M059J (cell line): Measurements from ENCODE around the gene AQP4. TPM values are rescaled to one million over a fixed set of nuclear protein-coding genes. Genes with fewer than 3 reads are reported as not detected.

Experiments used
- DNase-seq: peaks from one replicate; pipeline ENCODE4 v3.0.0-alpha.2; 2012; ENCODE audit warnings: low read depth
- total RNA-seq: library from RNA; depleted of rRNA; stranded (reverse); fragments of >200 nt; shearing (Covaris generic); gene quantifications from 2 replicates; pipeline ENCODE4 v1.2.3, GENCODE V29; 2014; rRNA removed

AQP4 gene
- total RNA-seq, result not detected in 2 replicates

DNA sequence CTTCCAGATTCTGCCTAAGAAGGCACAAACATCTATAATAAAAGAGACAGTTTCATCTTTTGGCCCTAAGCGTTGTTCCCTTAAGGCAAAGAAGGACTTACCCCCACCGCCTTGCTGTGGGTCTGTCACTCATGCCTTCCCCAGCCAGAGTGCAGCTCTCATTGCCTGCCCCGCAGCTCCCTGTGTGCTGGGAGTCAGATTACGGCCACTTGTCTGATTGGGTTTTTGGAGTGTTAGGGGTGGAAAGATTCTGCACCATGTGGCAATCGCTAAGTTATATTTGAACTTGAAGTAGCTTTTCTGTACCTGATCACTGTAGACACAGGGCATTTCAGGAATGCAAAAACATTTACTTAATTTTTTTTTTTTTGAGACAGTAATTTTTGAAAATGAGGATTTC lies at the start of gene AQP4:
Gene AQP4, minus strand, starts transcription at position 151 of the 400 bp plus-strand sequence. Its CDS starts 18 bp downstream, at position 133.
- DNase-seq, result no peak

GRCh38 chr18:26911840-26912239 lies 46.3 kb upstream of the AQP4 start:
- no peak for DNase-seq

DNA sequence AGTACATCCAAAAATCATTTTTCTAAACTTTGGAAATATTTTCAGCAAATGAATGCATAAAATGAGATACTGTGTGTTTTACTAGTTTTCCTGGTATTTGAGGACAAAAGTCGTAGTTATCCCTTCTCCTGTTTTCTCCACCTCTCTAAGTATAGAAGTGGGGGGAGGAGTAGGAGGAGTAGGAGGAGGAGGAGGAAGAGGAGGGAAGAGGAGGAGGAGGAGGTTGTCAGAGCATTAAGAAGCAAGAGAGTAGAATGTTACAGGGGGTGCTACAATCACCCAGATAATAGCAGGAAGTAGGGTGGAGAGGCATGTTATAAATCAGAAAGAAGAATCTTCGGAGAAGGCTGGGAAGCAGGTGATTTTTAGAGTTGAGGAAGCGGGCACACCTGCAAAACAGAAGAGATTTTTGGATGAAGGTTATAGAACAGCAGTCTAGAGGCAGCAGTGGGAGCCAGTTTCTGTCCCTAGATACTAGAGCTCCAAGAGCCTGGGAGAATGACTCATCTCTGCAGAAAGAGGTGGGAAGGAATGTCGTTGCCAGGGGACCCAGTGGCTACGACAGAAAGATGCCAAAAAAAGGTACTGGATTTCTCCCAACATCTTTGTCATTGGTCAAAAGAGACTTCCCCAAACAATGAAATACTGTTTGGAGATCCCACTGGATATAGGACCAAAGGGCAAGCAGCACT lies 44.2 kb upstream of the AQP4 start:
- peak; percentile 20 for DNase-seq

DNA sequence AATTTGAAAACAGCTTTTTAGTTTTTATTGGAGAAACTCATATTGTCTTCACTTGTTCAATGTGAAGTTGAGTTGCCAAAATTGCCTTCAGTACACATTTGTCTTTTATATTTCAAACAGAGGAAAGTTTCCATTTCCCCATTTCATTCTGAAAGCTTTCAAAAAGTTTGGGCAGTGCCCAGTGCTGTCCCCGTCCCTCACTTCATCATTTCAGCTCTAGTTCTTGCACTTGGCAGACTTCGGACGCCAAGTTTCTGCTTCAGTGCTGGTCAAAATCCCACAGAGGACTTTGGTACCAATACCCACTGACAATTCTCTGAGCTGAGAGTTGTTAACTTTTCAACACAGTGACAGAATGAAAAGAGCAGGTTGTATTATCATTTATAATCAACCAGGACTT lies 43.4 kb upstream of the AQP4 start:
- no peak for DNase-seq

DNA sequence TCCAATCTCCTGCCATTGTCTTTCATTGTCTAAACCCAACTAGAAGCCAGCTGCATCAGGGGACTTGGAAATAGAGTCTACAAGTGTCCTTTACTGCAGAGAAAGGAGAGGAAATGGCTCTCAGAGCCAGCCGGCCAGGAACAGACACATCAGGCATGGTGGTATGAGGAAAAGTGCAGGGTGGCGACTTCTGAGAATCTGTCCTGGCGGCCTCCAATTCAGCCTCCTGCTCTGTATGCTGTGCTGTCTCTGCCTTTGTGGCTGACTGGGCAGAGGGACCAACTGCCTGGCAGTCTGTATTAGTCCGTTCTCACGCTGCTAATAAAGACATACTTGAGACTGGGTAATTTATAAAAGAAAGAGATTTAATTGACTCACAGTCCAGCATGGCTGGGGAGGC lies 36.8 kb upstream of the AQP4 start:
- DNase-seq, result no peak

DNA sequence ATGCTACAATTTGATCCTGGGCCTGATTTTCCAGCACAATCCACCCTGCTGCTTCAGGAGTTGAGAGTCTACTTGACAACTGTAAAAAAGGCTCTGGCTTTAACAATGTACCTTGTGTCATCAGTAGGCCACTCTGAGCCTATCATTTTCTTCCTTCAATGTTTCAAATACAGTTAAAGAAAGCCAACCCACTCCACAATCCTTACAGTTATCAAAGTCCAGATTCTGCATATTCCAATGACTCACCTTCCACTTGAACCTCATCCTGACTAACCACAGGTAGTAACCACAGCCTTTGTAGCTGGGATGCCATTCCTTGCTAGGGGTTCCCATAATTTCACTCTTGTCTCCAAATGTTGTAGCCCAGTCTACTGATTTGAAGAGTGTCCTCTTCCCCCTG lies 35.5 kb upstream of the AQP4 start:
- DNase-seq, result no peak

- DNase-seq, result no peak
Measured at GRCh38 chr18:26894426-26894825, 28.9 kb upstream of the AQP4 start.

GRCh38 chr18:26893996-26894395 lies 28.5 kb upstream of the AQP4 start:
- DNase-seq, result no peak

- DNase-seq, result no peak
Measured at GRCh38 chr18:26888259-26888658, 22.8 kb upstream of the AQP4 start.

DNA sequence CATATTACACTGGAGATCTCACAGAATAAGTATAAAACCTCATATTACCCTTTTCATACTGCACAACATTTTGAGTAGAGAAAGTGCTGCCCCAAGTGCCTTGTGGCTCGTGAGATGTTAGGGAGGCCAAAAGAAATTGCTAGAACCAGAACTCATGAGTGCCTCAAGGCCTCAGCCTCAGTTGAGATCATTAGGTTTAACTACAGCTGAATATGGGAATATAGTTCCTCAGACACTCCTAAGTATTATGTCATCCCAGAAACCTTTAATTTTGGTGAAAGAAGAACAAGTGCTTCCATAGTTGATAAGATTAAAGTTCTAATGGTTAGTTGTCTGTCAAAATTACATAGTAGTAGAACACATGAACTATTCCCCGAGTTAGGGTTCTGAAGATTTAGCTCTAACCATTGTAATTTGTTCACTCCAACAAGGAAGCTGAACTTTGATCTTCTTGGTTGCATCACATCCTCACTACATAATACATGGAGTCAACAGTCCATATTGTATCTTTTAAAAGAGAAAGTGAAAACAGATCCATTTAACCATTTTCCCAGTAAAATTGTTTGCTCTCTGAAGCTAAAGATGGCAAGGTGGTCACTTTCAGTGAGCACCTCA lies 9.6 kb upstream of the AQP4 start:
- no peak for DNase-seq

- no peak for DNase-seq
Measured at GRCh38 chr18:26874283-26874682, 8.8 kb upstream of the AQP4 start.

DNA sequence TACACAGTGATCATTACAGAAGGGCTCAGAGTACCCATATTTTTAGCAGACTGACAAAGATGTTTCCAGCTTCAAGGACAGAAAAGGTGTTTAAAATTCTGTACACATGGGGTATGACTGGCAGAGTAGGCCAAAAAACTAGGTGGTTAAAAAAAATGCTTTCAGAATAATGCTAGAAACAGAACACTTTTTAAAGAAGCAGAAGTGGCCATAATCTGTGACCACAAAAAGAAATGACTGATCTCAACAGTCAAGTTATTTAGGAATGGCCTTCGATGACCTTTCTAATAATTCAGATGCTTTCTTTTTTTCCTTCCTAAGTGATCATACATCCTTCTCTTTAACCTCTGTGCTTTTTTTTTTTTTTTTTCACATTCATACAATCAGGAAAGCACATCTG lies 4.1 kb upstream of the AQP4 start:
- no peak for DNase-seq

DNA sequence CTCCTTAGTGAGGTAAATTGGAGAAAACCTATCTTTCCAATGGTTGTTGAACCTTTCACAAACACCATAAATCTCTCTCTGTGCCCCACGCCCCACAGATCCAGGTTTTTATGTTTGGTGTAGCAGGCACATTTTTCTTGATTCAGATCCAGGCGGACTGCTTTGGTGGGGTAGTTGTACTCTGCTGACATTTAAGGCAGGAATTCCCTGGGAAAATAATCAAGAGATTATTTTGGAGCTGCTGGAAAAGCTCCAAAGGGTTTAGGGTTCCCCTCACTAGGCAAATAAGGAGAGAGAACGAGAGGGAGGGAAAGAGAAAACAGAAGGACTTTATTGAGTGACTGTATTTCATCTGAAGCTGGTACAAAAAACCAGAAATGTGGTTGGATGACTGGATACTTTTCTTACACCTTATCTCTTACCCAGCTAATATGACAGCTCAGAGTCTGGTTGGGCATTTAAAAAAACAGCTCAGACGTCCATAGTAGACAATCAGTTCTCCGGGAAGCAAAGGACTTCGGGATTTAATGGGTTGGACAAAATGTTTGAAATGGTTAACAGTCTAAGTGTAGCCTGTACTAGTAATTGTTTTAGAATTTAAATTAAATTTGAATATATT lies 3.6 kb upstream of the AQP4 start:
- no peak for DNase-seq

GRCh38 chr18:26867471-26867870 lies 2.0 kb upstream of the AQP4 start:
- DNase-seq, result no peak

- no peak for DNase-seq
Measured at GRCh38 chr18:26864658-26865057, 849 bp downstream of the AQP4 start.

DNA sequence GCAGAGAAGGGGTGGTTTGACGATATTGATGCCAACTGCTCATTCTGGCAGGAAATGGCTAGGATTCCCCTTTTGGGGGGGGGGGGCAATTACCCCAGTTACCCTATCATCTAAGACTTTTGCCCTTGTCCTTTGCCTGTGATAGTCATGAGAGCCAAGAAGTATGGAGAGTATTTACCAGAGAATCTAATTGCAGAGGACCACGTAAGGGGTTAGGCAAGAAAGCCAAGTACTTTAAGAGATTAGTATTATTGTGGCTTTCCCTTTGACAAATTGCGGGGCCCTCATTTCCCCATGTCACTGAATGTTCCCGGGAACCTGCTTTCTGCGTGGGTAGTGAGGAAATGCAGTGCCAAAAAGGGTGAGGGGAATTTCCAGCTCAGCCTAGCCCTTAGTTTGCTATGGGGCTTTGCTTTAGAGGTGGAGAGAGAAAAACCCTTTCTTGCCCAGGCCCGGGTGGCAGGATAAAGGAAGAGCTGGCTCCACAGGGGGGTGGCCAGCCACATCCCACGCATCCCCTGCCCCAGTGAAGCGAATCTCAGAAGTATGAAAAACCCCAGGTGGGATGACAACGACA lies 1.5 kb downstream of the AQP4 start:
- no peak for DNase-seq

GRCh38 chr18:26863122-26863879 lies 2.2 kb downstream of the AQP4 start:
- DNase-seq, result peak; percentile 9

- no peak for DNase-seq
Measured at GRCh38 chr18:26862084-26862483, 3.4 kb downstream of the AQP4 start.

- DNase-seq, result no peak
Measured at GRCh38 chr18:26854292-26854881, 11.1 kb downstream of the AQP4 start.

- no peak for DNase-seq
Measured at GRCh38 chr18:26853401-26853800, 12.1 kb downstream of the AQP4 start.

GRCh38 chr18:26843760-26844159 lies 21.7 kb downstream of the AQP4 start:
- DNase-seq, result no peak

GRCh38 chr18:26840965-26841364 lies 24.5 kb downstream of the AQP4 start:
- DNase-seq, result no peak
